Epidermal melanocyte (primary cell): ENCODE data around the gene DHX16.
"Not testable (repeated sequence)": the region's sequence is repeated elsewhere in the genome, so short reads cannot be mapped to it uniquely, and the experiment has no call there.

Experiments used
- DNase-seq: peaks from one replicate; pipeline ENCODE4 v3.0.0; 2011; ENCODE audit warnings: low spot score; ENCODE audit not compliant: insufficient read length

The DHX16 gene

DNA sequence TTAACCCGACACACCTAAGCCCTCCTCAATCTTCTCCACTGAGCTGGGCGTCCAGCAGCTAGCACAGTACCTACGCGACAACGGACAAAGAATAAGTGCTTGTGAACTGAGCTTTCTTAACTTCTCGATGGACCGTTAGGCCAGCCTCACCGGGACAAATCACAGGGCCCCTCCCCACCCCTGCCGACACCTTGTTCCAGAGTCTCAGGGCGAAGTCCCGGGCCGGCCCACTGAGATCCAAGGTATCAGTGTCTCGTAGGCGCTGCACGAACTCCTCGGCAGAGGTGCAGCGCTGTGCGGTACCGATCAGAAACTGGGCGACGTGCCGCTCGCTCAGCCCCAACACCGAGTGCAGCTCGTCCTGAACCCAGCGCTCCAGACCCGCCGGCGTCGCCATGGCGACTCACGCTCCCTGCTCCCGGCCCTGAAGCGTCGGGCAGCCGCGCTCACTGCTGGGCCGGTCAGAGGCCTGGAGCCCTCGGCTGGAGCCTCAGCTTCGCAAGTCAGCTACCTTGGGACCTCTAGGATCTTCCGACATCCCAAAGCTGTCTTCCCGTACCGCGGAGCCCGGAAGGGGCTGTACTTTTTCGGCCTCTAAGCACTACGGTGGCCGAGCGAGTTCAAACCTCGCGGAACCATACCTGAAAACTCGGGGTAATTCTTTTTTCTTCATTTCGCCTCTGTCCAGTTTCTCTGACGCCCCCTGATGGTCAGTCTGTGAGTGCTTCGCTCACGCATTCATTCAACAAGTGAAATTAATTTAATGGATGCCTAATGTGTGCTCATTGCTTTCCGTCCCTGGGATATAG is at the start of gene DHX16:
Gene DHX16, minus strand, starts transcription at position 562 of the 809 bp plus-strand sequence. Its CDS starts 165 bp downstream, at position 397.
- DNase-seq = peak; percentile 96

DNA sequence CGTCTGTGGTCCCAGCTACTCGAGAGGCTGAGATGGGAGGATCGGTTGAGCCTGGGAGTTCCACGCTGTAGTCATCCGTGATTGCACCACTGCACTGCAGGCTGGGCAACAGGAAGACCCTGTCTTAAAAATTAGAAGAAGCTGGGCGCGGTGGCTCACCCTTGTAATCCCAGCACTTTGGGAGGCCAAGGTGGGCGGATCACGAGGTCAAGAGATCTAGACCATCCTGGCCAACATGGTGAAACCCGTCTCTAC is 49.1 kb upstream of the DHX16 start:
- not testable (repeated sequence) for DNase-seq

- DNase-seq = peak; percentile 69
Observed at GRCh38 chr6:30721198-30722024, 48.6 kb upstream of the DHX16 start.

GRCh38 chr6:30720738-30721197 is 48.0 kb upstream of the DHX16 start:
- no peak for DNase-seq

GRCh38 chr6:30719791-30720737 is 47.3 kb upstream of the DHX16 start, which contains the start of gene TUBB:
Gene TUBB (plus strand): TSS chr6:30720352. CDS start chr6:30720507, 155 bp downstream.
- peak; percentile 90 for DNase-seq

DNA sequence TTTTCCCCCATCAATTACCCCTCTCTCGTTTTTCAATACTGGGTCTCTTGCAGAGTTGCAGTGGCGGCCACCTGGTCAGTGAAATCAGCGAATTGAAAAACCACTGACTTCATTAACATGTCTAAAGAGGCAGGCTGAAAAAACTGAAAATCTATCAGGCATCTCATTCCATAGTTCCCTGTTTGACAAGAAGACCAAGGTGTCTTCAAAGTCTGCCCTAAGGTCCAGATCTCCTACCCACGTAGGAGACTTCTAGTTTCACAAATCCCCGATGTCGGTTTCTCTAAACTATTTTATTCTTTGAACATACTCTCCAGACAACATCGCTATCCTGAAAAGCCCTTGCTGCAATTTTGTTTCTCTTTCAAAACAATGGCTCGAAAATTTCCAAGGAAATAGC is 46.5 kb upstream of the DHX16 start:
- no peak for DNase-seq

- DNase-seq = not testable (repeated sequence)
Observed at GRCh38 chr6:30717845-30718720, 45.3 kb upstream of the DHX16 start.

DNA sequence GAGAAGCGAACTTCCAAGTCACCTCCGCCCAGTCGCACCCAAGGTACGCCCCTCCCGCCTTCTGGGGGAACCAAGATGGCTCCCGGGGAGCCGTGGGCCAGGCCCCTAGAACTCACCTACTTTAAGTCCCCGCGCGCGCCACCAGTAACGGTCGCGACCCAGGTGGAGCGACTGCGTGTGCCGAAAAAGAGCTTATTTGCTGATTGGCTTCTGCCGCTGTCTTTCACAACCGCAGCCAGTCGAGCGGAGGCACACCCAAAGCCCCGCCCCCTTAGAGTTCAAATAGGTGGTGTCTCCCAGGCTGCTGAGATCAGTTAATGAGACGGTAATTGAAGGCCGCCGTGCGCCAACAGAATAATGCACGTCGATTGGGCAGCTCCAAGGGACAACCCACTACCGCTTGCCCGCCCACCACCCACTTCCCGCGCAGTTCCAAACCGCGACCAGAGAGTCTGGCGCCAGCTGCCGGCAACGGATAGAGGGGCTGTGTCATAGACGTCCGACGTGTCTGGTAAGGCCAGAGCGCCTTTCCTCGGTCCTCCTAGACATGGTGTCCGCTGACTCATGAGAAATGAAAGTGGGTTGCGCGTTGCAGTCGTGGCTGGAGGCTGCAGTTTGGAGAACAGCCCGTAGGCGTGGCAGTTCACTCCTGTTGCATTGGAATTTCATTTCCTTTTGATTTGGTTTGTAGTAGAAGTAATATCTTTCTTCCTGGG is 44.5 kb upstream of the DHX16 start, which contains the start of gene MDC1:
Gene MDC1, minus strand, starts transcription at position 153 of the 716 bp plus-strand sequence. CDS start 2,106 bp downstream, outside the sequence.
- peak; percentile 91 for DNase-seq

DNA sequence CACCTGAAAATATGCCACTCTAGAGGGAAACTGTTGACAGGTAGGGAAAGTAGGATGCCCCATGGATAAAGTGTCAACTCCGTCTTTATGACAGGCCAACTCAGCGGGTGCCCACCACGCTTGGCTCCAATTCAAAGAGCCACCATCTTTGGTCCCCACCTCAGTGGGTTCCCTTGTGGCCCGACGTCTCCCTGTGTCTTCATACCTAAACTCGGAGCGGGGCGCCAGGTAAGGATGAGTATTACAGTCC is 44.0 kb upstream of the DHX16 start:
- no peak for DNase-seq

DNA sequence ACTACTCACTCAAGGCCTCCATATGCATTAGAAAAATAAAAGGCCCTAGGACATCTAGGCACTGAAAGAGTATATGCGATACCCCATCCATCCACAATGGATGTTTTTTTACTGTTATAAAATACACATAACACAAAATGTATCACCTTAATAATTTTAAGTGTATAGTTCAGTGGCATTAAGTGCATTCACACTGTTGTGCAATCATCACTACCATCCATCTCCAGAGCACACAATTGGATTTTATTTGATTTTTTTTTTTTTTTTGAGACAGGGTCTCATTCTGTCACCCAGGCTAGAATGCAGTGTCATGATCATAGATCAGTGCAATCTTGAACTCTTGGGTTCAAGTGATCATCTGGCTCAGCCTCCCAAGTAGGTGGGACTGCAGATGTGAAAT is 41.5 kb upstream of the DHX16 start:
- DNase-seq = no peak

DNA sequence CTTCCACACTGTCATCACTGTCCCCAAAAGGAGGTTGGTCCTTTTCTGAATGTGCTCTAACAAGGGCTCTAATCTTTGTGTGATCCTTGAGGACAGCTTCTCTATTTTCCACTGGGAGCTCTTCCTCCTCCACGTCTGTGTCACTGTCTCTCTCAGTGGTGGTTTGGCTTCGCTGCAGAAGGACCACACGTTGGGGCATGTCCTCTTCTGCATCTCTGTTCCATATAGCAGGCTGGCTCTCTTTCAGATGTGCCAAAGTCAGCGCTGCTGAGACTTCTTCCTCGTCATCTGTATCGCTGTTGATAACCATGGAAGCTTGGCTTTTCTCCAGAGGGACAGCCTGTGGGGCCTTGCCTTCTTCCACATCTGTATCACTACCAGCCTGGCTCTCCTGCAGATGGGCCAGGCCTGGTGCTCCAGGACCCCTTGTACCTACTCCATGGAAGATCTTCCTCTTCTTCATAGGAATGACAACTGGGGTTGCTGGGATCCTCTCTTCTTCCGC is 39.7 kb upstream of the DHX16 start:
- DNase-seq = no peak

DNA sequence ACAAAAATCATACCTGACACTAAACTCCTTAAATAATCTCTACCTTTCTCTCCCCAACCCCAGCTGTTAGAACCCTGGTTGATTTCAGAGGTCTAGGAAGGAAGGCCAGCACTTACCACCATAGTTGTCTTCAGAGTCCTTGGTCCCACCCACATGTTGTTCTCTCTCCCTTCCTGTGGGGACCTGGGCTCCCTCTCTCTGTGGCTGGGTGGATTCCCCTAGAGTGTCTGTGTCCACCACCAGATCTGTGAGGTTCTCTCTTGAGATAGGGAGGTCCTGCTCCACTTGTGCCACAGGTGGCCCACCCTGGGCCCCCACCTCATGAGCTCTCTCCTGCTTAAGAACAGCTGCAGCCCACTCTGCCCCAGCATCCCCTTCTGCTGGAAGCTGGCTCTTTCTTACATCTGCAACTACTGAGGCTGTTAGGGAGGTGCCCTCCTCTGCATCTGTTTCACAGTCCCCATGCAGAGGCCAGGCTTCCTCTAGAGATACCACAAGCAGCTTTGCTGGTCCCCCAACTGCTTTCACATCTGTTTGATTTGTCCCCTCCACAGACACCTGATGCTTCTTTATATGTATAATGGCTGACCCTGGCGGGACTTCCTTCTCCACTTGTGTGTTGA is 39.1 kb upstream of the DHX16 start:
- DNase-seq = no peak

GRCh38 chr6:30709101-30709868 is 36.5 kb upstream of the DHX16 start:
- no peak for DNase-seq

- no peak for DNase-seq
Observed at GRCh38 chr6:30707281-30707850, 34.6 kb upstream of the DHX16 start.

- DNase-seq = no peak
Observed at GRCh38 chr6:30705620-30706019, 32.8 kb upstream of the DHX16 start.

- no peak for DNase-seq
Observed at GRCh38 chr6:30703821-30704220, 31.0 kb upstream of the DHX16 start.

DNA sequence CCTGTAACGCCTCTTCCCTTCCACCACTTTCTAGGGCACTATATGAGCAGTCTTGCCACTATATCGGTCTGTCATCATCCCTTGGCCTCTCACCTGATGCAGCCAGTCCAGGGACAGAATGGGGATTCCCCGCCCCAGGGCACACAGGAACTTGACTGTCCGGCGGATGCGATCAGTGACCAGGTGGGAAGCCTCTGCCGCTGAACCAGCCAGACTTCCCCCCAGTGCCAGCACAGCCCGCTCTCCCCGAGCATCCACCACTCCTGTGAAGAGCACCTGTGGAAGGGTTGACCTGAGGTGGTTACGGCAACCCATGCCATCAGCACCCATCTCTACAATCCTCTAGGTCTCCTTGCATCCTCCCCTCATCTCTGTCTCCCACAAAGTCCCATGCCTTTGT is 30.2 kb upstream of the DHX16 start:
- DNase-seq = no peak

- no peak for DNase-seq
Observed at GRCh38 chr6:30700340-30700739, 27.5 kb upstream of the DHX16 start.
